HG03354 (cell line): ENCODE data around the gene ZNF26.

ENCODE experiments used
- ATAC-seq: cut with Tn5 transposase; IDR thresholded peaks from one replicate; pipeline ENCODE4 v1.9.1; 2021; ENCODE audit warnings: mild to moderate bottlenecking; ENCODE audit not compliant: unreplicated experiment, poor library complexity, severe bottlenecking

ZNF26 gene

GRCh38 chr12:133058203-133059113 lies 72.3 kb downstream of the ZNF26 start:
- ATAC-seq, result no peak

DNA sequence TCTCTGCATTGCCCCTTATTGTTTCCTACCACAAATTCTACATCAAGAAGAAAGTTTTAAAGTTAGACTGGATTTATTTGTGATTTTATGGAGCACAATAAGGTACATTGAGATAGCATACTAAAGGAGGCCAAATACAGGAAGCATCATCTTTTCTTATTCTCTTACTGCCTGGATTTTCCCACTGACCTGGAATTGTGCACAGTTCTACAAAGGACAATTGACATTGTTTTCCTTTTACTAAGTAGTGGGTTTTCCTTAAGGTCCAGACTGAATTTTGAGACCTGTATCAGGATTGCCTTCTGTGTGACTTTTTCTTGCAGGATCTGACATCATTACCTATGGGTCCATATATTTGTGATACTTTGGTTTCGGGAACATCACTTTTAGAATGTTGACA lies 75.8 kb downstream of the ZNF26 start:
- ATAC-seq, result no peak

GRCh38 chr12:133063556-133063955 lies 77.4 kb downstream of the ZNF26 start:
- ATAC-seq, result no peak

GRCh38 chr12:133073836-133074235 lies 87.7 kb downstream of the ZNF26 start:
- no peak for ATAC-seq
